HEK293 (cell line): Measurements from ENCODE around the gene DACT2.

Experiments used
- GLIS2 ChIP-seq: fragments of 450-650 bp; formaldehyde crosslinking; IDR thresholded peaks from 2 replicates; pipeline ENCODE4 v1.5.1; 2016; ENCODE audit warnings: missing biosample characterization, missing genetic modification characterization
- ZNF184 ChIP-seq: fragments of 450-650 bp; IDR thresholded peaks from 2 replicates; pipeline ENCODE4 v1.5.1; 2018; ENCODE audit warnings: missing biosample characterization, mild to moderate bottlenecking, missing genetic modification characterization
- TF ChIP-seq, protein P1 (sequence below): fragments of 450-650 bp; formaldehyde crosslinking; IDR thresholded peaks from 2 replicates; pipeline ENCODE4 v1.5.1; 2016; ENCODE audit warnings: missing biosample characterization, missing genetic modification characterization

DNA sequence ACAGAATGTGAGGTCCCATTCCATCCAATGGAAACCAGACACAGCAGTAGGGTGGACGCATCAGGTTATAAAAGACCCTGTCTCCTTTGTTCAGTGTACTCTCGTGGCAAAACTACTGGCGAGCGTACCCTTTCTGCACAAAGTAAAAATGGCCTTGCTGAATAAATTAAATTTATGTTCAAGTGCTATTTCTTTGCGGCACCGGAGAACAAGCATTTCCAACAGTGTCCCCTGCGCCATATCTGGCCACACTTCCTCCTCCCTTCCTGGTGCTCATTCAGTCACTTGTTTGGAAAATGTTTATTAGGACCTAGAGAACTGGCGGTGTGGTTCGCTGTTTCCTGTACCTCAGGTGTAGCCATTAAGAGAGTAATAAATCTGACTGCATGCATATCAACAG lies 46.9 kb upstream of the DACT2 start:
- TF ChIP-seq, protein P1, sequence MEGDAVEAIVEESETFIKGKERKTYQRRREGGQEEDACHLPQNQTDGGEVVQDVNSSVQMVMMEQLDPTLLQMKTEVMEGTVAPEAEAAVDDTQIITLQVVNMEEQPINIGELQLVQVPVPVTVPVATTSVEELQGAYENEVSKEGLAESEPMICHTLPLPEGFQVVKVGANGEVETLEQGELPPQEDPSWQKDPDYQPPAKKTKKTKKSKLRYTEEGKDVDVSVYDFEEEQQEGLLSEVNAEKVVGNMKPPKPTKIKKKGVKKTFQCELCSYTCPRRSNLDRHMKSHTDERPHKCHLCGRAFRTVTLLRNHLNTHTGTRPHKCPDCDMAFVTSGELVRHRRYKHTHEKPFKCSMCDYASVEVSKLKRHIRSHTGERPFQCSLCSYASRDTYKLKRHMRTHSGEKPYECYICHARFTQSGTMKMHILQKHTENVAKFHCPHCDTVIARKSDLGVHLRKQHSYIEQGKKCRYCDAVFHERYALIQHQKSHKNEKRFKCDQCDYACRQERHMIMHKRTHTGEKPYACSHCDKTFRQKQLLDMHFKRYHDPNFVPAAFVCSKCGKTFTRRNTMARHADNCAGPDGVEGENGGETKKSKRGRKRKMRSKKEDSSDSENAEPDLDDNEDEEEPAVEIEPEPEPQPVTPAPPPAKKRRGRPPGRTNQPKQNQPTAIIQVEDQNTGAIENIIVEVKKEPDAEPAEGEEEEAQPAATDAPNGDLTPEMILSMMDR (tag by site-specific recombination), result no peak
- TF ChIP-seq GLIS2 (no peak), ZNF184 (tag by site-specific recombination) (no peak)
